ENCODE measurements around the gene ATP1A3.

ATP1A3 gene

DNA sequence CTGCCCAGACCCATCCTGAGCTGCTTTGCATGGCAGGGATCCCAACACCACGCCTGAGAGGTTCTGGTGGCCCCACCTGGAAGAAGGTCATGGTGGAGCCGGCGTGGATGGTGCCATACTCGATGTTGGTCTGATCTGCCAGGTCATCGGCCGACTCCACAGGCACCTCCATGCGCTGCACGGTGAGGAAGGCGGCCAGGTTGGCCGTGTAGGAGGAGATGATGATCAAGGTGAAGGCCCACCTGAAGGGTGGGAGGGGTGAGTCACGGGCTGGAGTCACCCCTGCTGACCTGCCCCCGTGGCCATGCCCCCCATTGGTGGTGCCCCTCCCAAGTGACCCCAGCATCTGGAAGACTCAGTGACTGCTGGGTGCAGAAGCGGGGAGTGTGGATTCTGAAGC is 12.5 kb upstream of the ATP1A3 start:
- Histone ChIP-seq H3K4me1 (ENCODE audit: control insufficient read depth in 1 of 2, insufficient read depth in 2 of 2, low read length in 2 of 2) (no peaks in the 10 kb centered on the region), H3K79me2 (ENCODE audit: control insufficient read depth, insufficient read depth, low read length, poor library complexity) (no peaks in the 10 kb centered on the region), H2BK5ac (ENCODE audit: low read depth, low read length, poor library complexity) (no peak overlapping the region), H2AK5ac (ENCODE audit: low read length) (no peak overlapping the region), H4K91ac (ENCODE audit: low read depth, low read length) (no peak overlapping the region), H3K79me1 (ENCODE audit: low read length) (no peaks in the 10 kb centered on the region), H3K9me3 (ENCODE audit: insufficient read depth, low read depth, low read length) (peaks cover 2% of the 10 kb centered on the region), H3K14ac (ENCODE audit: low read length) (no peak overlapping the region), H2BK12ac (ENCODE audit: low read length) (no peak overlapping the region), H3K27ac (ENCODE audit: low read depth, low read length) (no peak overlapping the region), H3K27me3 (ENCODE audit: insufficient read depth, low read length) (peaks cover 1% of the 10 kb centered on the region), H3K23ac (ENCODE audit: low read length) (no peak overlapping the region), H4K8ac (ENCODE audit: low read depth, low read length) (no peak overlapping the region), H3K4ac (ENCODE audit: low read depth, low read length) (no peak overlapping the region), H2AFZ (ENCODE audit: insufficient read depth, low read length, poor library complexity) (no peak overlapping the region), H3K4me2 (ENCODE audit: low read length) (no peak overlapping the region), H3K9ac (ENCODE audit: low read length) (no peak overlapping the region), H3K36me3 (ENCODE audit: control insufficient read depth in 1 of 2, insufficient read depth in 2 of 2, low read length in 2 of 2) (no peaks in the 10 kb centered on the region), H2BK120ac (ENCODE audit: insufficient read depth, low read length, poor library complexity) (no peak overlapping the region), H4K12ac (ENCODE audit: low read depth, low read length) (no peak overlapping the region), H3K4me3 (ENCODE audit: low read depth, low read length) (no peak overlapping the region), H3K18ac (ENCODE audit: low read length) (no peak overlapping the region)
- no peak for DNase-seq
- no CpG with 5 or more reads among the region's 13 CpGs for WGBS (ENCODE audit: extremely low coverage, insufficient coverage, insufficient read length)

GRCh38 chr19:42005504-42005903 is 11.5 kb upstream of the ATP1A3 start:
- Histone ChIP-seq H3K4ac (ENCODE audit: low read depth, low read length) (no peak overlapping the region), H2AFZ (ENCODE audit: insufficient read depth, low read length, poor library complexity) (no peak overlapping the region), H3K4me2 (ENCODE audit: low read length) (no peak overlapping the region), H3K18ac (ENCODE audit: low read length) (no peak overlapping the region), H3K79me2 (ENCODE audit: control insufficient read depth, insufficient read depth, low read length, poor library complexity) (no peaks in the 10 kb centered on the region), H2BK12ac (ENCODE audit: low read length) (no peak overlapping the region), H2BK120ac (ENCODE audit: insufficient read depth, low read length, poor library complexity) (no peak overlapping the region), H4K8ac (ENCODE audit: low read depth, low read length) (no peak overlapping the region), H2BK5ac (ENCODE audit: low read depth, low read length, poor library complexity) (no peak overlapping the region), H3K4me3 (ENCODE audit: low read depth, low read length) (no peak overlapping the region), H3K9me3 (ENCODE audit: insufficient read depth, low read depth, low read length) (peaks cover 3% of the 10 kb centered on the region), H4K12ac (ENCODE audit: low read depth, low read length) (no peak overlapping the region), H3K4me1 (ENCODE audit: control insufficient read depth in 1 of 2, insufficient read depth in 2 of 2, low read length in 2 of 2) (no peaks in the 10 kb centered on the region), H3K36me3 (ENCODE audit: control insufficient read depth in 1 of 2, insufficient read depth in 2 of 2, low read length in 2 of 2) (no peaks in the 10 kb centered on the region), H3K27me3 (ENCODE audit: insufficient read depth, low read length) (peaks cover 7% of the 10 kb centered on the region), H3K79me1 (ENCODE audit: low read length) (no peaks in the 10 kb centered on the region), H3K9ac (ENCODE audit: low read length) (no peak overlapping the region), H3K23ac (ENCODE audit: low read length) (no peak overlapping the region), H3K14ac (ENCODE audit: low read length) (no peak overlapping the region), H4K91ac (ENCODE audit: low read depth, low read length) (no peak overlapping the region), H3K27ac (ENCODE audit: low read depth, low read length) (no peak overlapping the region), H2AK5ac (ENCODE audit: low read length) (no peak overlapping the region)
- WGBS (ENCODE audit: extremely low coverage, insufficient coverage, insufficient read length): no CpG with 5 or more reads among the region's 22 CpGs
- DNase-seq: no peak

DNA sequence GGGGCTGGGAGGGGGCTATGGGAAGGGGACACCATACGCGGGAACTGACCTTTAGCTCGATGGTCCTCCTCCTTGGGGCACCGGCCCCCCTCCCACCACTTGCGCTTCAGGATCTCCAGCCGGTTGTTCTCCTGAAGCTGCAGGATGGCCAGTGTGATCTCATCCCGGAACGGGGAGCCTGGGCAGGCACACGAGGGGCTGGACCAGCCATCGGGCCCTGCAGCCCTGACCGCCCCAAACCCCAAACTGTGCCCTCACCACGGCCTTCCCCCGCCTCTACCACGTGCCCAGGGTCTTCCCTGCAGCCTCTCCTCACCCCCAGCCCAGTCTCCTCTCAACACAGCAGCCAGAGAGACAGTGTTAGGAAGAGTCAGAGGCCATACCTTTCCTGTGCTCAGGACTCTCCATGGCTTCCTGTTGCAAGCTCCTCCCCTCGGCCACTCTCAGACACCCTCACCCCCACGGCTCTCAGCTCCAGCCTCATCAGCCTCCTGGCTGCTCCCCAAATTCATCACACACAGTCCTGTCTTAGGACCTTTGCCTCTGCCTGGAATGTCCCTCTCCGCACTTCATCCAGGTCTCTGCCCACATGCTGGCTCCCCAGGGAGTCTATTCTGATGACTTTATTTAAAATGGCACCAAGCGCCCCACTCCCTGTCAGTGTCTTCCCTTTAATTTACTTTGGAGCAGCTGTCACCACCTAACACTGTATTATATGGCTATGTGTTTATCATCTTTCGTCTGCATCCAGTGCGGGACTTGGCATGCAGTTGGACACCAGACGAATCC is 9.7 kb upstream of the ATP1A3 start:
- Histone ChIP-seq H3K36me3 (ENCODE audit: control insufficient read depth in 1 of 2, insufficient read depth in 2 of 2, low read length in 2 of 2) (no peaks in the 10 kb centered on the region), H3K4me1 (ENCODE audit: control insufficient read depth in 1 of 2, insufficient read depth in 2 of 2, low read length in 2 of 2) (no peaks in the 10 kb centered on the region), H2BK120ac (ENCODE audit: insufficient read depth, low read length, poor library complexity) (no peak overlapping the region), H3K79me2 (ENCODE audit: control insufficient read depth, insufficient read depth, low read length, poor library complexity) (no peaks in the 10 kb centered on the region), H3K9me3 (ENCODE audit: insufficient read depth, low read depth, low read length) (peaks cover 5% of the 10 kb centered on the region), H3K4me3 (ENCODE audit: low read depth, low read length) (no peak overlapping the region), H2BK5ac (ENCODE audit: low read depth, low read length, poor library complexity) (no peak overlapping the region), H3K23ac (ENCODE audit: low read length) (no peak overlapping the region), H3K4me2 (ENCODE audit: low read length) (no peak overlapping the region), H3K4ac (ENCODE audit: low read depth, low read length) (no peak overlapping the region), H3K79me1 (ENCODE audit: low read length) (no peaks in the 10 kb centered on the region), H2BK12ac (ENCODE audit: low read length) (no peak overlapping the region), H4K8ac (ENCODE audit: low read depth, low read length) (no peak overlapping the region), H3K18ac (ENCODE audit: low read length) (no peak overlapping the region), H2AK5ac (ENCODE audit: low read length) (no peak overlapping the region), H4K12ac (ENCODE audit: low read depth, low read length) (no peak overlapping the region), H3K14ac (ENCODE audit: low read length) (no peak overlapping the region), H3K27me3 (ENCODE audit: insufficient read depth, low read length) (peaks cover 24% of the 10 kb centered on the region), H3K9ac (ENCODE audit: low read length) (no peak overlapping the region), H4K91ac (ENCODE audit: low read depth, low read length) (no peak overlapping the region), H3K27ac (ENCODE audit: low read depth, low read length) (no peak overlapping the region), H2AFZ (ENCODE audit: insufficient read depth, low read length, poor library complexity) (no peak overlapping the region)
- no peak for DNase-seq
- no CpG with 5 or more reads among the region's 21 CpGs for WGBS (ENCODE audit: extremely low coverage, insufficient coverage, insufficient read length)

DNA sequence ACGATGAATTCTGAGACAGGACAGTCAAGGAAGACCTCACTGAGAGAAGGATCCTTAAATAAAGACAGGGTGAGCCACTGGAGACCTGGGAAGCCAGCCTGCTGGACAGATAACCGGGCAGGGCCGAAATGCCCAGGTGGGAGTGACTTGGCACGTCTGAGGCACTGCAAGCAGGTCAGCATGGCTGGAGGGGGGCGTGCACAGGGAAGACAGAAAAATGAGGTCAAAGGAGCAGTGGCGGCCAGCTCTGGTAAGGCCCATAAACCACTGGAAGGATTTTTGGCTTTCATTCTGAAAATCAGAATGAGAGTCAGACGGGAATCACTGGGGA is 5.8 kb upstream of the ATP1A3 start:
- H2AFZ ChIP-seq (ENCODE audit: insufficient read depth, low read length, poor library complexity): no peak overlapping the region
- H2BK12ac ChIP-seq (ENCODE audit: low read length): no peak overlapping the region
- no peak overlapping the region for H3K4me2 ChIP-seq (ENCODE audit: low read length)
- no peak overlapping the region for H3K27ac ChIP-seq (ENCODE audit: low read depth, low read length)
- no peak overlapping the region for H2BK120ac ChIP-seq (ENCODE audit: insufficient read depth, low read length, poor library complexity)
- no peaks in the 10 kb centered on the region for H3K36me3 ChIP-seq (ENCODE audit: control insufficient read depth in 1 of 2, insufficient read depth in 2 of 2, low read length in 2 of 2)
- WGBS (ENCODE audit: extremely low coverage, insufficient coverage, insufficient read length): 100% methylated on average over 1 of the region's 7 CpGs
- no peak overlapping the region for H4K91ac ChIP-seq (ENCODE audit: low read depth, low read length)
- H3K18ac ChIP-seq (ENCODE audit: low read length): no peak overlapping the region
- no peak overlapping the region for H3K4ac ChIP-seq (ENCODE audit: low read depth, low read length)
- no peak overlapping the region for H3K23ac ChIP-seq (ENCODE audit: low read length)
- H3K9ac ChIP-seq (ENCODE audit: low read length): no peak overlapping the region
- no peaks in the 10 kb centered on the region for H3K79me1 ChIP-seq (ENCODE audit: low read length)
- no peak overlapping the region for H4K8ac ChIP-seq (ENCODE audit: low read depth, low read length)
- no peak overlapping the region for H4K12ac ChIP-seq (ENCODE audit: low read depth, low read length)
- H3K4me3 ChIP-seq (ENCODE audit: low read depth, low read length): no peak overlapping the region
- peaks cover 15% of the 10 kb centered on the region for H3K9me3 ChIP-seq (ENCODE audit: insufficient read depth, low read depth, low read length)
- H3K27me3 ChIP-seq (ENCODE audit: insufficient read depth, low read length): peaks cover 41% of the 10 kb centered on the region
- no peak for DNase-seq
- no peak overlapping the region for H3K14ac ChIP-seq (ENCODE audit: low read length)
- H2BK5ac ChIP-seq (ENCODE audit: low read depth, low read length, poor library complexity): no peak overlapping the region
- no peaks in the 10 kb centered on the region for H3K4me1 ChIP-seq (ENCODE audit: control insufficient read depth in 1 of 2, insufficient read depth in 2 of 2, low read length in 2 of 2)
- no peaks in the 10 kb centered on the region for H3K79me2 ChIP-seq (ENCODE audit: control insufficient read depth, insufficient read depth, low read length, poor library complexity)
- no peak overlapping the region for H2AK5ac ChIP-seq (ENCODE audit: low read length)

Data from trophoblast cell (in vitro differentiated cells and primary cell).